SK-N-SH treated with all-trans-retinoic acid at 6 μM for 48 hours (cell line): ENCODE results near the gene DIPK1B.

Experiments used
- ATAC-seq: fragments of 200-7000 bp; cut with Tn5 transposase; 3 replicates; pipeline ENCODE4 v1.9.1; 2020; ENCODE audit warnings: mild to moderate bottlenecking, moderate library complexity
- ARNTL ChIP-seq: fragments of 450-650 bp; formaldehyde crosslinking; IDR thresholded peaks from 2 replicates; pipeline ENCODE4 v1.5.0; 2020; ENCODE audit warnings: low read depth, mild to moderate bottlenecking, moderate library complexity, borderline replicate concordance
- BACH2 ChIP-seq: fragments of 250-450 bp; sonication (Bioruptor Pico); IDR thresholded peaks from 2 replicates; pipeline ENCODE4 v1.9.0; 2021; ENCODE audit warnings: mild to moderate bottlenecking, borderline replicate concordance
- CSDC2 ChIP-seq: fragments of 250-450 bp; sonication (Bioruptor Pico); IDR thresholded peaks from 2 replicates; pipeline ENCODE4 v1.5.0; 2020; ENCODE audit warnings: mild to moderate bottlenecking, moderate library complexity
- CSRNP3 ChIP-seq: fragments of 250-450 bp; sonication (Bioruptor Pico); IDR thresholded peaks from 2 replicates; pipeline ENCODE4 v1.5.1; 2021; ENCODE audit warnings: mild to moderate bottlenecking, moderate library complexity
- ESRRG ChIP-seq: fragments of 250-450 bp; sonication (Bioruptor Pico); IDR thresholded peaks from 2 replicates; pipeline ENCODE4 v1.6.1; 2021; ENCODE audit warnings: mild to moderate bottlenecking
- GLIS3 ChIP-seq: fragments of 250-450 bp; sonication (Bioruptor Pico); IDR thresholded peaks from 2 replicates; pipeline ENCODE4 v1.5.0; 2020; ENCODE audit warnings: mild to moderate bottlenecking, moderate library complexity
- ISL1 ChIP-seq: fragments of 250-450 bp; sonication (Bioruptor Pico); IDR thresholded peaks from 2 replicates; pipeline ENCODE4 v2.1.2; 2022; ENCODE audit warnings: mild to moderate bottlenecking, moderate library complexity
- OSR1 ChIP-seq: fragments of 250-450 bp; sonication (Bioruptor Pico); IDR thresholded peaks from 2 replicates; pipeline ENCODE4 v1.8.0; 2022; ENCODE audit warnings: moderate library complexity, mild to moderate bottlenecking, inconsistent platforms
- PPARA ChIP-seq: fragments of 250-450 bp; sonication (Bioruptor Pico); IDR thresholded peaks from 2 replicates; pipeline ENCODE4 v1.5.0; 2020; ENCODE audit warnings: mild to moderate bottlenecking, borderline replicate concordance
- RARB ChIP-seq: fragments of 250-450 bp; sonication (Bioruptor Pico); IDR thresholded peaks from 2 replicates; pipeline ENCODE4 v1.8.0; 2021; ENCODE audit warnings: mild to moderate bottlenecking, moderate library complexity
- SNAI2 ChIP-seq: fragments of 250-450 bp; sonication (Bioruptor Pico); IDR thresholded peaks from 2 replicates; pipeline ENCODE4 v1.5.0; 2020; ENCODE audit warnings: mild to moderate bottlenecking, moderate library complexity
- TCF4 ChIP-seq: fragments of 250-450 bp; sonication (Bioruptor Pico); IDR thresholded peaks from 2 replicates; pipeline ENCODE4 v1.8.0; 2021; ENCODE audit warnings: mild to moderate bottlenecking, moderate library complexity, borderline replicate concordance
- TOX ChIP-seq: fragments of 250-450 bp; sonication (Bioruptor Pico); IDR thresholded peaks from 2 replicates; pipeline ENCODE4 v1.8.0; 2021; ENCODE audit warnings: mild to moderate bottlenecking, moderate library complexity, borderline replicate concordance
- TSHZ2 ChIP-seq: fragments of 250-450 bp; sonication (Bioruptor Pico); IDR thresholded peaks from 2 replicates; pipeline ENCODE4 v1.5.0; 2020; ENCODE audit warnings: mild to moderate bottlenecking, moderate library complexity
- ZC3H10 ChIP-seq: fragments of 250-450 bp; sonication (Bioruptor Pico); IDR thresholded peaks from 2 replicates; pipeline ENCODE4 v1.5.1; 2021; ENCODE audit warnings: mild to moderate bottlenecking, moderate library complexity
- ZFP3 ChIP-seq: fragments of 250-450 bp; sonication (Bioruptor Pico); IDR thresholded peaks from 2 replicates; pipeline ENCODE4 v1.5.0; 2020; ENCODE audit warnings: mild to moderate bottlenecking, moderate library complexity
- ZFP30 ChIP-seq: fragments of 450-650 bp; formaldehyde crosslinking; IDR thresholded peaks from 2 replicates; pipeline ENCODE4 v1.5.0; 2022; ENCODE audit warnings: mild to moderate bottlenecking, moderate library complexity
- ZNF565 ChIP-seq: fragments of 450-650 bp; formaldehyde crosslinking; conservative IDR thresholded peaks from 2 replicates; pipeline ENCODE4 v1.5.0; 2020; ENCODE audit warnings: low read depth, mild to moderate bottlenecking, moderate library complexity
- ZNF70 ChIP-seq: fragments of 450-650 bp; formaldehyde crosslinking; IDR thresholded peaks from 2 replicates; pipeline ENCODE4 v1.5.0; 2020; ENCODE audit warnings: mild to moderate bottlenecking, moderate library complexity
- ZNF8 ChIP-seq: fragments of 450-650 bp; formaldehyde crosslinking; IDR thresholded peaks from 2 replicates; pipeline ENCODE4 v1.5.0; 2020; ENCODE audit warnings: mild to moderate bottlenecking, moderate library complexity
- TF ChIP-seq, protein P1 (sequence below): fragments of 250-450 bp; sonication (Bioruptor Pico); IDR thresholded peaks from 2 replicates; pipeline ENCODE4 v1.8.0; 2020; ENCODE audit warnings: mild to moderate bottlenecking, moderate library complexity, borderline replicate concordance
- TF ChIP-seq, protein P2 (sequence below): fragments of 250-450 bp; sonication (Bioruptor Pico); IDR thresholded peaks from 2 replicates; pipeline ENCODE4 v1.8.0; 2021; ENCODE audit warnings: low read depth, mild to moderate bottlenecking, moderate library complexity, borderline replicate concordance
- TF ChIP-seq, protein P3 (sequence below): fragments of 250-450 bp; sonication (Bioruptor Pico); IDR thresholded peaks from 2 replicates; pipeline ENCODE4 v1.5.1; 2020; ENCODE audit warnings: low read depth, mild to moderate bottlenecking, moderate library complexity

The DIPK1B gene

GRCh38 chr9:136724772-136725171 lies 12.4 kb downstream of the DIPK1B start:
- no peak for ATAC-seq
- TF ChIP-seq CSRNP3 (CRISPR knock-in tag) (no peak), ZNF8 (CRISPR knock-in tag) (no peak), RARB (CRISPR knock-in tag) (no peak), ISL1 (no peak), PPARA (CRISPR knock-in tag) (no peak), ZC3H10 (CRISPR knock-in tag) (no peak), ARNTL (no peak), TSHZ2 (CRISPR knock-in tag) (no peak), ZNF565 (CRISPR knock-in tag) (no peak), BACH2 (no peak), ZFP30 (CRISPR knock-in tag) (no peak), ZNF70 (no peak), ZFP3 (CRISPR knock-in tag) (no peak), GLIS3 (CRISPR knock-in tag) (no peak), ESRRG (CRISPR knock-in tag) (no peak), TOX (no peak), CSDC2 (no peak), SNAI2 (CRISPR knock-in tag) (no peak), TCF4 (CRISPR knock-in tag) (no peak)
- TF ChIP-seq, protein P1, sequence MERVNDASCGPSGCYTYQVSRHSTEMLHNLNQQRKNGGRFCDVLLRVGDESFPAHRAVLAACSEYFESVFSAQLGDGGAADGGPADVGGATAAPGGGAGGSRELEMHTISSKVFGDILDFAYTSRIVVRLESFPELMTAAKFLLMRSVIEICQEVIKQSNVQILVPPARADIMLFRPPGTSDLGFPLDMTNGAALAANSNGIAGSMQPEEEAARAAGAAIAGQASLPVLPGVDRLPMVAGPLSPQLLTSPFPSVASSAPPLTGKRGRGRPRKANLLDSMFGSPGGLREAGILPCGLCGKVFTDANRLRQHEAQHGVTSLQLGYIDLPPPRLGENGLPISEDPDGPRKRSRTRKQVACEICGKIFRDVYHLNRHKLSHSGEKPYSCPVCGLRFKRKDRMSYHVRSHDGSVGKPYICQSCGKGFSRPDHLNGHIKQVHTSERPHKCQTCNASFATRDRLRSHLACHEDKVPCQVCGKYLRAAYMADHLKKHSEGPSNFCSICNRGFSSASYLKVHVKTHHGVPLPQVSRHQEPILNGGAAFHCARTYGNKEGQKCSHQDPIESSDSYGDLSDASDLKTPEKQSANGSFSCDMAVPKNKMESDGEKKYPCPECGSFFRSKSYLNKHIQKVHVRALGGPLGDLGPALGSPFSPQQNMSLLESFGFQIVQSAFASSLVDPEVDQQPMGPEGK (CRISPR knock-in tag), result no peak
- TF ChIP-seq, all 23 proteins: peak for 0

- no peak for ATAC-seq
Measured at GRCh38 chr9:136725612-136726011, 13.2 kb downstream of the DIPK1B start.

More at GRCh38 chr9:136725612-136726011, 13.2 kb downstream of the DIPK1B start:
- TF ChIP-seq, protein P2, sequence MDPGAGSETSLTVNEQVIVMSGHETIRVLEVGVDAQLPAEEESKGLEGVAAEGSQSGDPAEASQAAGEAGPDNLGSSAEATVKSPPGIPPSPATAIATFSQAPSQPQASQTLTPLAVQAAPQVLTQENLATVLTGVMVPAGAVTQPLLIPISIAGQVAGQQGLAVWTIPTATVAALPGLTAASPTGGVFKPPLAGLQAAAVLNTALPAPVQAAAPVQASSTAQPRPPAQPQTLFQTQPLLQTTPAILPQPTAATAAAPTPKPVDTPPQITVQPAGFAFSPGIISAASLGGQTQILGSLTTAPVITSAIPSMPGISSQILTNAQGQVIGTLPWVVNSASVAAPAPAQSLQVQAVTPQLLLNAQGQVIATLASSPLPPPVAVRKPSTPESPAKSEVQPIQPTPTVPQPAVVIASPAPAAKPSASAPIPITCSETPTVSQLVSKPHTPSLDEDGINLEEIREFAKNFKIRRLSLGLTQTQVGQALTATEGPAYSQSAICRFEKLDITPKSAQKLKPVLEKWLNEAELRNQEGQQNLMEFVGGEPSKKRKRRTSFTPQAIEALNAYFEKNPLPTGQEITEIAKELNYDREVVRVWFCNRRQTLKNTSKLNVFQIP (CRISPR knock-in tag), result no peak
- TF ChIP-seq RARB (CRISPR knock-in tag), result no peak
- no peak for TF ChIP-seq ZFP30 (CRISPR knock-in tag)
- TF ChIP-seq, protein P3, sequence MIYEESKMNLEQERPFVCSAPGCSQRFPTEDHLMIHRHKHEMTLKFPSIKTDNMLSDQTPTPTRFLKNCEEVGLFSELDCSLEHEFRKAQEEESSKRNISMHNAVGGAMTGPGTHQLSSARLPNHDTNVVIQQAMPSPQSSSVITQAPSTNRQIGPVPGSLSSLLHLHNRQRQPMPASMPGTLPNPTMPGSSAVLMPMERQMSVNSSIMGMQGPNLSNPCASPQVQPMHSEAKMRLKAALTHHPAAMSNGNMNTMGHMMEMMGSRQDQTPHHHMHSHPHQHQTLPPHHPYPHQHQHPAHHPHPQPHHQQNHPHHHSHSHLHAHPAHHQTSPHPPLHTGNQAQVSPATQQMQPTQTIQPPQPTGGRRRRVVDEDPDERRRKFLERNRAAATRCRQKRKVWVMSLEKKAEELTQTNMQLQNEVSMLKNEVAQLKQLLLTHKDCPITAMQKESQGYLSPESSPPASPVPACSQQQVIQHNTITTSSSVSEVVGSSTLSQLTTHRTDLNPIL (CRISPR knock-in tag), result no peak
- TF ChIP-seq TCF4 (CRISPR knock-in tag), result no peak
- no peak for TF ChIP-seq CSDC2
- no peak for TF ChIP-seq ZNF565 (CRISPR knock-in tag)
- no peak for TF ChIP-seq SNAI2 (CRISPR knock-in tag)
- TF ChIP-seq TSHZ2 (CRISPR knock-in tag), result no peak
- no peak for TF ChIP-seq ISL1
- no peak for TF ChIP-seq OSR1
